Measurements from ENCODE around the gene ARHGEF26. TPM values are rescaled to one million over a fixed set of nuclear protein-coding genes. Genes with fewer than 3 reads are reported as not detected.

Gene ARHGEF26
- total RNA-seq, 1 experiment from 2014 or later = 10.6 TPM

DNA sequence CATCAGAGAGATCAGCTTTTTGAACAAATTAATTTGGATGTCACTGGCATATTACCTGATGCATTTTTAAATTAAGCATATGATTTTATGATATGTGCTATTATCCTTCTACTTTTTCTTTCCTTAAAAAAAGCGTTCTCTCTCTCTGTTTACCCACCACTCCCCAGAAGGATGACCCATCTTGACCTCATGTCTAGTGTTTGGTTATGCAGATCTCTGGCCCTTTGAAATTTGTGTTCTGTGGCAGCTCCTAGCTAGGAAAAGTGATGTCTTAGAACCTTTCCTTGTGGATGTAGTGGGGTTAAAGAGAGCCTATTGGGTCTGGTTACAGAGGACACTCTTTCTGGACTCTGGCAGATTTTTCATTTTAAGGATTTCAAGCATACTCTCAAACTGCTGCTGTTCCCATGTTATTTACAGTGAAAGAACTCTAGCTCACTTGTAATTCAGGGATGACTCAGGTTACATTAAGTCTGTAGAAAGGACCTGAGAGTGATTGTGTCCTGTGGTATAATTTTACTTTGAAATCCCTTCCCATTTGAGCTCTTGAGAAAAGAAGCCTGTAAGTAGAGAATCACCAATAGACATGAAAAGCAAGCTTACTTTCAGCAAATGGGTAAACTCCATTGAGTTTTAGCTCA lies 23.8 kb downstream of the ARHGEF26 start:
- in situ Hi-C loops (cut with HindIII; ENCODE audit: low sequenced_read_pairs) = no loop called here

GRCh38 chr3:154148541-154148940 lies 27.4 kb downstream of the ARHGEF26 start:
- in situ Hi-C loops (cut with HindIII; ENCODE audit: low sequenced_read_pairs) = no loop called here
- no peak for DNase-seq (ENCODE audit: low spot score)

More for the DNA sequence above, 23.8 kb downstream of the ARHGEF26 start:
- DNase-seq (ENCODE audit: low spot score) = no peak

GRCh38 chr3:154149286-154149685 lies 28.1 kb downstream of the ARHGEF26 start:
- in situ Hi-C loops (cut with HindIII; ENCODE audit: low sequenced_read_pairs) = no loop called here
- DNase-seq (ENCODE audit: low spot score) = no peak

GRCh38 chr3:154151969-154152368 lies 30.8 kb downstream of the ARHGEF26 start:
- DNase-seq (ENCODE audit: low spot score) = no peak
- in situ Hi-C loops (cut with HindIII; ENCODE audit: low sequenced_read_pairs) = no loop called here

DNA sequence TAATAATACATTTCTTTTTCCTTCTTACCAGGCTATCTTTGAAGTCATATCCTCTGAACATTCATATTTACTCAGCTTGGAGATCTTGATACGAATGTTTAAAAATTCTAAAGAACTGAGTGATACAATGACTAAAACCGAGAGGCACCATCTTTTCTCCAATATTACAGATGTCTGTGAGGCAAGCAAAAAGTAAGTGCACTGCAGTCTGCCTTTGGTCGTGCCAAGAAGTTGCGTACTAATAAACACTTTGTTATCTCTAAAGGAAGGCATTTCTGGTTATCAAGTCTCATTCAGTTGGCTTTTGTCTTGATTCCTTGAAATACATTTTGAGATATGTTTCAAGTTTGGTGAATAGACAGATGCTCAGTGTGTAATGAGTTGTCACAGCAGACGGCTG lies 31.6 kb downstream of the ARHGEF26 start:
- in situ Hi-C loops (cut with HindIII; ENCODE audit: low sequenced_read_pairs) = no loop called here
- DNase-seq (ENCODE audit: low spot score) = no peak

DNA sequence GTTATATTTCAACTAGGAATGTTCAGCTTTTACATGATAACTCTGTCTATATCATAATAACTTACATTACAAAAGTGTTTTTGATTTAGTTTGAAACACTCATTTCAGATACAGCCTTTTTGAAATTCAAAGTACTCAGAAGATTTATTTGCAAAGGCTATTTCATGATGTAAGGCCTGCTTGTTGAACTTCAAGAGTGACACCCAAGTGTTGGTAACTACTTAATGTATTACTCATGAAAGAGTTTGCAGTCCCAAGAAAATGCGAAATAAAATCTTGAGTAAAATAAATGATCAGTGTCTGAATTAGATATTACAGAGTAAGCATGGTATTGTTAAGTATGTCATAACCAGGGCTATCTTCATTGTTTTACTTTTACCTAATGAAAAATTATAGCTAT lies 35.3 kb downstream of the ARHGEF26 start:
- DNase-seq (ENCODE audit: low spot score) = no peak
- in situ Hi-C loops (cut with HindIII; ENCODE audit: low sequenced_read_pairs) = no loop called here

DNA sequence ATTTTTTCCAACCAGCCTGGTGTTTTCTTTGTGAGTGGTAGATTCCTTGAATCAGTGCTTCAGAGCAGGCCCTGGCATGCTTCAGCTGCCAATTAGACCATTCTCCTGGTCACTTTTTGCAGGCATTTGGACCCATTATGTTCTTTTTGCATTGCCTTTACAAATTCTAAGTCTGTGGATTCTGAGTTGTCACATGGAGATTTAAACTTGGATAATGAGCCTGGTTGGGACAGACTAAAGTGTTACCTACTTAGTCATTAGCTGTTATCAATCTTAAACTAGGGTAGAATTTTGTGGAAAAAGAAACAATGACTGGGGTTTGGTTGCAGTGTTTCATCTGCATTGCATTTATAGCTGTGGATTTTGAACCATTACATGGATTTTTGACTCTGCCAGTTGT lies 40.6 kb downstream of the ARHGEF26 start:
- no peak for DNase-seq (ENCODE audit: low spot score)
- in situ Hi-C loops (cut with HindIII; ENCODE audit: low sequenced_read_pairs) = no loop called here

DNA sequence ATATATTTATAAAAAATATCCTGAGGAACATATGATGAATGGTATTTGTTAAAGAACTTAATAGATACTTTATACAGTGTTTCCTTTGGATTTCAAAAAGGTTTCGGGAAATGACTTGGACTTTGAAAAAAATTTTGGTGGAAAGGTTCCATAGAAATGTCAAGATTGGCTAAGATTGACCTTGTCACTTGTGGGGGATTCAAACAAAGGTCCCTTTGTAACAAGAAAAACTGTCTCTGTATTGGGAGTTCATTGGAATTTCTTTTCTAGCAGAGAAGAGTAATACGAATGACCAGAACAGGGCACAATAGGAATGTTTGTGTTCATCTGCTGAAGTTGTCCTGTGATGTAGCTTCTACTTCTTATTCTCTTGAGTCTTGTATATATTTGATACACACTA lies 43.2 kb downstream of the ARHGEF26 start:
- in situ Hi-C loops (cut with HindIII; ENCODE audit: low sequenced_read_pairs) = no loop called here
- no peak for DNase-seq (ENCODE audit: low spot score)

DNA sequence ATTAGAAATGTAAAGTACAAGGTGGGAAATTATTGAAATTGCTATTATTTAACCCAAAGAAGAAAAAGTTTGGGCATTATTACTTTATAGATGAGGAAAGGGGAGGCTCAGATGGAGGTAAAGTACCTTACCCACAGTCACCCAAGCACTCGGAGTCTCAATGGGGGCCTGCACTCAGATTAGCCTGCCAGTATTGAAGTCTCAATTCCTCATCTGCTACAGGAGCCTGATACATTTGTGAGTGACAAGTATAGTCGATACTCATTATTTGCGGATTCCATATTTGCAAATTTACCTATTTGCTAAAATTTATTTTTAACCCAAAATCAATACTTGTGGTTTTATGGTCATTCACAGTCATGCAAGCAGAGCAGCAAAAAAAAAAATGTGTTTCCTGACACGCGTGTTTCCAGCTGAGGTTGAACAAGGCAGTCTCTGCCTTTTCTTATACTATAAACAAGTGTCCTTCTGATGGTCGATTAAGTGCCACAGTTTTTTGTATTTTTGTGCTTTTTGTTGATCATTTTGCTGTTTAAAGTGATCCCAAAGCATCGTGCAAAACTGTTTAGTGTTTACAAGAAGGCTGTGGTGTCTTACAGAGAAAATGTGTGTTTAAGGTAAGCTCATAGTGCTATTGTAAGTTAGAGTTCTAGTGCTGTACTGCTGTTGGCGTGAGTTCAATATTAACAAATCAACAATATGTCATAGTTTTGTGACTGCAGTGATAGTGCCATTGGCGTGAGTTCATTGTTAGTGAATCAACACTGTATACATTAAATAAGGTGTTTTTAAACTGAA lies 48.0 kb downstream of the ARHGEF26 start:
- in situ Hi-C loops (cut with HindIII; ENCODE audit: low sequenced_read_pairs) = no loop called here
- no peak for DNase-seq (ENCODE audit: low spot score)

GRCh38 chr3:154169796-154170110 lies 48.6 kb downstream of the ARHGEF26 start:
- DNase-seq (ENCODE audit: low spot score) = no peak
- in situ Hi-C loops (cut with HindIII; ENCODE audit: low sequenced_read_pairs) = no loop called here

GRCh38 chr3:154170300-154170699 lies 49.1 kb downstream of the ARHGEF26 start:
- DNase-seq (ENCODE audit: low spot score) = no peak
- in situ Hi-C loops (cut with HindIII; ENCODE audit: low sequenced_read_pairs) = no loop called here

GRCh38 chr3:154175041-154175440 lies 53.9 kb downstream of the ARHGEF26 start:
- no peak for DNase-seq (ENCODE audit: low spot score)

GRCh38 chr3:154176036-154176435 lies 54.8 kb downstream of the ARHGEF26 start:
- in situ Hi-C loops (cut with HindIII; ENCODE audit: low sequenced_read_pairs) = no loop called here
- no peak for DNase-seq (ENCODE audit: low spot score)

More at GRCh38 chr3:154175041-154175440, 53.9 kb downstream of the ARHGEF26 start:
- in situ Hi-C loops (cut with HindIII; ENCODE audit: low sequenced_read_pairs) = no loop called here

GRCh38 chr3:154177406-154177805 lies 56.2 kb downstream of the ARHGEF26 start:
- DNase-seq (ENCODE audit: low spot score) = no peak
- in situ Hi-C loops (cut with HindIII; ENCODE audit: low sequenced_read_pairs) = no loop called here

DNA sequence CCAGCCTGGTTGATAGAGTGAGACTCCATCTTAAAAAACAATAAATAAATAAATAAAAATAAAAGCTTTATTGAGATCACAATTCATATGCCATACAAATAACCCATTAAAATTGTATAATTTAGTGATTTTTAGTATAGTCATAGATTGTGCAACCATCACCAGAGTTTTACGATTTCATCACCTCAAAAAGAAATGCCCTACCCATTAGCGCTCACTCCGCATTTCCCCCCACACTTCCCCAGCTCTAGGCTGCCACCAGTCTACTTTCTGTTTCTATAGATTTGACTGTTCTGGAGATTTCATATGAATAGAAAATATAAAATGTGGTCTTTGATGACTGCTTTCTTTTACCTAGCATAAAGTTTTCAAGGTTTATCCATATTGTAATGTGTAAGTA lies 57.0 kb downstream of the ARHGEF26 start:
- in situ Hi-C loops (cut with HindIII; ENCODE audit: low sequenced_read_pairs) = no loop called here
- no peak for DNase-seq (ENCODE audit: low spot score)

DNA sequence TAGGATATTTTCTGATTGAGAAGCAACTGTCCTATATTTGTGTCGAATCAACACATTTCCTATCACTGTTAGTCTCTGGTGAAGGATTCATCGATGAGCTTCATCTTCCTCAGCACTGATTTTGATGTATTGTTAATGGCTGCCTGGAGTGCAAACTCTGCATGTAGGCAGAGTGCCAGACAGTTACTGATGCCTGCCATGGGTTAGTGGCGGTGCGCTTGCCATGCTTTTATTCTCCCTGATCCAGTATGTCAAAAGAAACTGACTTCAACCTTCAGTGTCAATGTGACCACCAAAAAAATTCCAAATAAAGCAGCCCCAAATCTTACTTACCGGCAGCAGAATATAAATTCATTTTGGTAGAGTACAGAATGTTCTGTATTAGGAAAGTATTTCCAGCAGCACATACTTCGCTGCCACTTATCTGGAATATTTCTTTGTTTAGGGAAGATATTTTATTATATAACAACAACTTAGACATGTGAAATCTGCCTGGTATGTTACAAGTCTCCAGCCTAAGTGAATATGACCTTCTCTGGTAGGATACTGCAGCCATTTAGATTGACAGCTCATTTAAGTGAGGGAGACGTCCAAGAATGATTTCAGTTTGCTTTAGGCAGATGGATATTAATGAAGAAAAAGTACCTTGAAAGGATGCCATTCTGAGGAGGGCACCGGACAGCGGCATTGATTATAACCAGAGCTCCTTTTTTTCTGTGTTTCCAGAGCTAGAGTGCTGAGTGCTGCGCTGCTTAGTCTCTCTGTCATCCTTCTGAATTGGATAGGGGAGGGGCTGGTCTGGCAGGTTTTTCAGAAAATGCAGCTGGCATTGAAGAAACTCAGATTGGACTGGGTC lies 59.9 kb downstream of the ARHGEF26 start:
- in situ Hi-C loops (cut with HindIII; ENCODE audit: low sequenced_read_pairs) = no loop called here
- no peak for DNase-seq (ENCODE audit: low spot score)

GRCh38 chr3:154182322-154182922 lies 61.2 kb downstream of the ARHGEF26 start:
- in situ Hi-C loops (cut with HindIII; ENCODE audit: low sequenced_read_pairs) = no loop called here
- no peak for DNase-seq (ENCODE audit: low spot score)

DNA sequence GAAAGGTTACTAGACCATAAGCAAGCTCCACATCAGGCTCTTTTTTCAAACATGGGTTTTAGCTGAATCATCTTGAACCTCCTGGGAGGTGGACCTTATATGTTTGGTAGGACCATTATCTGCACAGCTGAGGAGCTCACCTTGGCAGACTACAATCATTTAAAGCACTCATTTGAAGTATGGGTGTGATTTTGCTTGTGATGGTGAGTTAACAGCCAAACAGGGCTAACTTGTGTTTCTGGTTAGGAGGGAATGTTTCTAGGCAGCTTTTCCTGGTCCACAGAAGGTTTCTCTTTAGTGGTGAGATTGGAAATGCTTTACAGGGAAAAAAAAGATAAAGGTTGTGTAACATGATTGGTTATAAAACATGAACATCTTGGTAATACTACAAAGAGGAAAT lies 61.8 kb downstream of the ARHGEF26 start:
- in situ Hi-C loops (cut with HindIII; ENCODE audit: low sequenced_read_pairs) = no loop called here
- no peak for DNase-seq (ENCODE audit: low spot score)

DNA sequence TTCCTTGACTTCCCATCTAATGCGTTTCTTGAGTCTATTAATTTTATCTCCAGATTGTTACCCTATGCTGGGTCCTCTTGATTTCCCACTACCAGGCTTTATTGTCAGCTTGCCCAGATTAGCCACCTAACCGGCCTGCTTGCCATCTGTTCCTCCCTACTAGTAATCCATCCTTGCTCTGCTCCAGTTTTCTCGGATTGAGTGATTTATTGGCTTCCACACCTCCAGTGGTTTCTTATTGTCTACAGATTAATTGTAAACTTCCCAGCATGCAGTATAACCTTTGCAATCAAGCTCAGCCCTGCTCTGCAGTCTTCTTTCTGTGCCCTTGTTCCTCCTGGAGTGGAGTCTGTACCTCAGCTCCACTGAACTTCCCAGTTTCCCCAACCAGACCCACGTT lies 63.4 kb downstream of the ARHGEF26 start:
- in situ Hi-C loops (cut with HindIII; ENCODE audit: low sequenced_read_pairs) = no loop called here
- no peak for DNase-seq (ENCODE audit: low spot score)

DNA sequence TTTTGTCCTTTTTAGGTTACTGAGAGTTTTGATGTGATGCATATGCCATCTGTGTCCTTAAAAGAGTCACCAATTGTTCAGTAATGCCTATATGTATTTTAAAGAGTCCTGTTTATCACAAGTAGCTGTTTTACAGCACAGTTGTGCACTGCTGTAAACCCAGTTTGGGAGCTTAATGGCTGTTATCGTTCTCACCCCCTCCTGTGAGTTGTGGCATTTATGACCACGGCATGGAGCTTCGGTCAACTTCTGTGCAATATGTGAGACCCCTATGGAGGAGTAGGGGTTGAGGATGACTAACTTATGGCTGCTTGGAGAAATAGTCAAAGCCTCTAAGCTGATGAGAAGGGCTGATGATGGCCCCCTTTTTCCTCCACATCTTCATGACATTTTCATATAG lies 67.2 kb downstream of the ARHGEF26 start:
- no peak for DNase-seq (ENCODE audit: low spot score)
- in situ Hi-C loops (cut with HindIII; ENCODE audit: low sequenced_read_pairs) = no loop called here
